Upper lobe of right lung (tissue), 1 donor: ENCODE measurements around the gene TMEM208. TPM values are rescaled to one million over a fixed set of nuclear protein-coding genes. Genes with fewer than 3 reads are reported as not detected.

Source experiments
- ATAC-seq: fragments of 200-7000 bp; cut with Tn5 transposase; one replicate; pipeline ENCODE4 v1.9.1; 2020; ENCODE audit warnings: mild to moderate bottlenecking, moderate library complexity
- DNase-seq: peaks from one replicate; pipeline ENCODE4 v3.0.0-alpha.2; 2020
- H3K27ac ChIP-seq: fragments of 200-600 bp; one replicate; pipeline ENCODE4 v1.8.0; 2022
- H3K27me3 ChIP-seq: fragments of 200-600 bp; one replicate; pipeline ENCODE4 v1.8.0; 2022; ENCODE audit warnings: mild to moderate bottlenecking
- H3K36me3 ChIP-seq: fragments of 200-600 bp; one replicate; pipeline ENCODE4 v1.8.0; 2022
- H3K4me1 ChIP-seq: fragments of 200-600 bp; one replicate; pipeline ENCODE4 v1.8.0; 2022
- H3K4me3 ChIP-seq: fragments of 200-600 bp; one replicate; pipeline ENCODE4 v1.8.0; 2022; ENCODE audit warnings: mild to moderate bottlenecking
- H3K9me3 ChIP-seq: fragments of 200-600 bp; one replicate; pipeline ENCODE4 v1.8.0; 2022
- CTCF ChIP-seq: fragments of 200-600 bp; IDR thresholded peaks from one replicate; pipeline ENCODE4 v1.8.0; 2022; ENCODE audit warnings: antibody characterized with exemption
- intact Hi-C: fragments of 100-400 bp; cut with DNase I; formaldehyde crosslinking; loops from one replicate; pipeline ENCODE4 v1.11.0; 2022
- total RNA-seq: library from RNA; stranded (reverse); fragmentation: NEBNext Ultra II Directional; extraction: Animal tissue kit (Norgen Biotek cat#: 25700); gene quantifications from one replicate; pipeline ENCODE4 v1.2.1, GENCODE V29; 2021
- donor health status: DM: no; HTN: yes; CAD: no; lungs with severe emphysema.

TMEM208 gene
- total RNA-seq, 1 donor from 2014 or later = 39.3 TPM

- peak; percentile 45 for TF ChIP-seq CTCF
- intact Hi-C loops = no loop called here
- DNase-seq (no peak), ATAC-seq (peak; percentile 77)
- Histone ChIP-seq H3K9me3 (no peaks in the 10 kb centered on the region), H3K4me1 (no peaks in the 10 kb centered on the region), H3K4me3 (no peak overlapping the region), H3K27ac (no peak overlapping the region), H3K36me3 (no peaks in the 10 kb centered on the region), H3K27me3 (no peaks in the 10 kb centered on the region)
These were observed 33.6 kb downstream of the TMEM208 start for GRCh38 chr16:67260426-67261063.

- H3K27me3 ChIP-seq = no peaks in the 10 kb centered on the region
- ATAC-seq = no peak
- no peaks in the 10 kb centered on the region for H3K36me3 ChIP-seq
- intact Hi-C loops = no loop called here
- no peak overlapping the region for H3K27ac ChIP-seq
- H3K4me1 ChIP-seq = no peaks in the 10 kb centered on the region
- H3K9me3 ChIP-seq = no peaks in the 10 kb centered on the region
- DNase-seq = no peak
- no peak overlapping the region for H3K4me3 ChIP-seq
- no peak for TF ChIP-seq CTCF
These were observed 36.3 kb downstream of the TMEM208 start for GRCh38 chr16:67263201-67263600.

GRCh38 chr16:67264277-67264676 is 37.3 kb downstream of the TMEM208 start:
- H3K9me3 ChIP-seq = no peaks in the 10 kb centered on the region
- intact Hi-C loops = no loop called here

GRCh38 chr16:67264866-67265265 is 37.9 kb downstream of the TMEM208 start:
- H3K9me3 ChIP-seq = no peaks in the 10 kb centered on the region
- no peaks in the 10 kb centered on the region for H3K27me3 ChIP-seq
- intact Hi-C loops = no loop called here
- ATAC-seq = no peak
- H3K4me1 ChIP-seq = no peaks in the 10 kb centered on the region
- TF ChIP-seq CTCF = no peak
- H3K36me3 ChIP-seq = no peaks in the 10 kb centered on the region
- H3K4me3 ChIP-seq = no peak overlapping the region
- no peak overlapping the region for H3K27ac ChIP-seq
- peak; percentile 46 for DNase-seq

More at GRCh38 chr16:67264277-67264676, 37.3 kb downstream of the TMEM208 start:
- ATAC-seq (no peak), DNase-seq (peak; percentile 47)
- no peaks in the 10 kb centered on the region for H3K4me1 ChIP-seq
- H3K4me3 ChIP-seq = no peak overlapping the region
- no peak for TF ChIP-seq CTCF
- H3K27me3 ChIP-seq = no peaks in the 10 kb centered on the region
- no peak overlapping the region for H3K27ac ChIP-seq
- H3K36me3 ChIP-seq = no peaks in the 10 kb centered on the region

GRCh38 chr16:67265834-67266233 is 38.9 kb downstream of the TMEM208 start:
- no peak for ATAC-seq
- Histone ChIP-seq H3K4me3 (no peak overlapping the region), H3K27ac (no peak overlapping the region), H3K4me1 (no peaks in the 10 kb centered on the region), H3K27me3 (no peaks in the 10 kb centered on the region), H3K9me3 (no peaks in the 10 kb centered on the region), H3K36me3 (no peaks in the 10 kb centered on the region)
- peak; percentile 19 for DNase-seq
- intact Hi-C loops = no loop called here
- no peak for TF ChIP-seq CTCF

- no peaks in the 10 kb centered on the region for H3K36me3 ChIP-seq
- no peak overlapping the region for H3K4me3 ChIP-seq
- intact Hi-C loops = no loop called here
- H3K27me3 ChIP-seq = no peaks in the 10 kb centered on the region
- no peaks in the 10 kb centered on the region for H3K9me3 ChIP-seq
- DNase-seq (no peak), ATAC-seq (peak; percentile 85)
- H3K27ac ChIP-seq = no peak overlapping the region
- no peak for TF ChIP-seq CTCF
- no peaks in the 10 kb centered on the region for H3K4me1 ChIP-seq
These were observed 41.2 kb downstream of the TMEM208 start for GRCh38 chr16:67268136-67268579.
